Panc1 (cell line): Measurements from ENCODE around the gene HTR2B. TPM values are rescaled to one million over a fixed set of nuclear protein-coding genes. Genes with fewer than 3 reads are reported as not detected.

Source experiments
- ATAC-seq: fragments of 200-7000 bp; cut with Tn5 transposase; 2 replicates; pipeline ENCODE4 v1.9.1; 2020; ENCODE audit warnings: mild to moderate bottlenecking, moderate library complexity
- BruUV-seq: library from RNA; stranded (reverse); fragments of 400-500 nt; replicated peaks from 2 replicates; lab custom pipeline; 2021; lab: Mats Ljungman, UMichigan
- CTCF ChIA-PET: fragments of 300-600 bp; sonication (Branson Sonifier 250); formaldehyde crosslinking; loops from one replicate; lab custom pipeline; 2022; ENCODE audit warnings: antibody characterized with exemption; lab: Charles Lee
- POLR2A ChIA-PET: fragments of 300-600 bp; sonication (Branson Sonifier 250); formaldehyde crosslinking; loops from one replicate; lab custom pipeline; 2022; ENCODE audit warnings: antibody characterized with exemption; lab: Charles Lee
- DNase-seq: peaks from one replicate; pipeline ENCODE4 v3.0.0-alpha.2; 2010; ENCODE audit warnings: low read depth, low spot score
- H3K27ac ChIP-seq: 2 replicates; pipeline ENCODE4 v1.5.1; 2011; ENCODE audit warnings: mild to moderate bottlenecking, low read length, inconsistent platforms
- H3K27me3 ChIP-seq: fragments of 200-500 bp; sonication (Bioruptor generic); 2 replicates; pipeline ENCODE4 v1.6.0; 2014; ENCODE audit warnings: low read length, inconsistent platforms; ENCODE audit not compliant: control insufficient read depth, insufficient read depth
- H3K36me3 ChIP-seq: fragments of 200-500 bp; sonication (Bioruptor generic); 2 replicates; pipeline ENCODE4 v1.5.1; 2014; ENCODE audit warnings: inconsistent platforms, mild to moderate bottlenecking, low read length, moderate library complexity; ENCODE audit not compliant: control insufficient read depth, insufficient read depth
- H3K4me1 ChIP-seq: 2 replicates; pipeline ENCODE4 v1.5.1; 2011; ENCODE audit warnings: inconsistent platforms, mild to moderate bottlenecking, low read length, moderate library complexity; ENCODE audit not compliant: control insufficient read depth, insufficient read depth
- H3K4me3 ChIP-seq, 2 experiments: 2 replicates each; pipeline ENCODE4 v1.5.1; 2011 to 2012; ENCODE audit warnings: low read depth in 2 of 2, low read length in 2 of 2, mild to moderate bottlenecking in 2 of 2, inconsistent platforms in 1 of 2, moderate library complexity in 1 of 2
- H3K9me3 ChIP-seq: fragments of 200-500 bp; sonication (Bioruptor generic); 2 replicates; pipeline ENCODE4 v1.5.1; 2014; ENCODE audit warnings: low read depth, mild to moderate bottlenecking, inconsistent platforms, low read length, moderate library complexity; ENCODE audit not compliant: control insufficient read depth, insufficient read depth
- POLR2AphosphoS5 ChIP-seq: IDR thresholded peaks from 2 replicates; pipeline ENCODE4 v1.6.1; 2012; ENCODE audit warnings: mild to moderate bottlenecking, low read depth, low read length, moderate library complexity
- SIN3A ChIP-seq: IDR thresholded peaks from 2 replicates; pipeline ENCODE4 v1.6.1; 2012; ENCODE audit warnings: low read depth, mild to moderate bottlenecking, low read length, moderate library complexity, borderline replicate concordance; ENCODE audit not compliant: insufficient read depth
- TCF7L2 ChIP-seq: IDR thresholded peaks from 2 replicates; pipeline ENCODE4 v1.6.1; 2011; ENCODE audit warnings: mild to moderate bottlenecking, low read depth, low read length, inconsistent platforms
- in situ Hi-C: cut with HindIII; loops from 2 replicates; pipeline ENCODE4 v1.10.0; 2016; ENCODE audit warnings: low sequenced_read_pairs, low pct_unique_long_range_greater_than_20kb
- intact Hi-C: fragments of 100-400 bp; cut with micrococcal nuclease; formaldehyde crosslinking; loops from one replicate; pipeline ENCODE4 v1.10.0; 2022; ENCODE audit not compliant: unreplicated experiment
- total RNA-seq: library from RNA; stranded (reverse); gene quantifications from one replicate; pipeline ENCODE4 v1.2.1, GENCODE V29; 2021; ENCODE audit not compliant: unreplicated experiment
- TF ChIP-seq, protein P1 (sequence below): fragments of 450-650 bp; IDR thresholded peaks from 2 replicates; pipeline ENCODE4 v1.5.1; 2017; ENCODE audit warnings: mild to moderate bottlenecking
- TF ChIP-seq, protein P2 (sequence below), 2 experiments: IDR thresholded peaks; 2 replicates each; pipeline ENCODE4 v1.6.1; 2011 to 2012; ENCODE audit warnings: low read depth in 2 of 2, control low read depth in 1 of 2, low read length in 1 of 2, mild to moderate bottlenecking in 1 of 2, moderate library complexity in 1 of 2; ENCODE audit not compliant: insufficient read depth in 1 of 2

The HTR2B gene
- total RNA-seq, 1 experiment from 2014 or later, result not detected

DNA sequence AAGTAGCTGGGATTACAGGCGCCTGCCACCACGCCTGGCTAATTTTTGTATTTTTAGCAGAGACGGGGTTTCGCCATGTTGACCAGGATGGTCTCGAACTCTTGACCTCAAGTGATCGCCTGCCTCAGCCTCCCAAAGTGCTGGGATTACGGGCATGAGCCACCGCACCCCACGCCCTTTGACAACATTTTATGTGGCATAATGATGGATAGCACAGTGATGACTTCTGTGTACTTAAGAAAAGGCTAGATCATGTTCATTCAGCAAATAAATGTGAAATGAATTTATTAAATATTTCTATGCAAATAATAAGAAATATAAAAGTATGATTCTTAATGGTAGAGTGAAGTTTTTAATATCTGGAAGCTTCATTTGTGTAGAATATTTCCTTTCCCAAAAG, 2.6 kb upstream of the HTR2B start:
- DNase-seq (no peak), ATAC-seq (no peak)
- no peak overlapping the region for H3K4me3 ChIP-seq
- in situ Hi-C loops, result no loop called here
- BruUV-seq, result no TSS peak
- no peaks in the 10 kb centered on the region for H3K36me3 ChIP-seq
- TF ChIP-seq POLR2AphosphoS5 (no peak), TCF7L2 (no peak), SIN3A (no peak)
- TF ChIP-seq, protein P1, sequence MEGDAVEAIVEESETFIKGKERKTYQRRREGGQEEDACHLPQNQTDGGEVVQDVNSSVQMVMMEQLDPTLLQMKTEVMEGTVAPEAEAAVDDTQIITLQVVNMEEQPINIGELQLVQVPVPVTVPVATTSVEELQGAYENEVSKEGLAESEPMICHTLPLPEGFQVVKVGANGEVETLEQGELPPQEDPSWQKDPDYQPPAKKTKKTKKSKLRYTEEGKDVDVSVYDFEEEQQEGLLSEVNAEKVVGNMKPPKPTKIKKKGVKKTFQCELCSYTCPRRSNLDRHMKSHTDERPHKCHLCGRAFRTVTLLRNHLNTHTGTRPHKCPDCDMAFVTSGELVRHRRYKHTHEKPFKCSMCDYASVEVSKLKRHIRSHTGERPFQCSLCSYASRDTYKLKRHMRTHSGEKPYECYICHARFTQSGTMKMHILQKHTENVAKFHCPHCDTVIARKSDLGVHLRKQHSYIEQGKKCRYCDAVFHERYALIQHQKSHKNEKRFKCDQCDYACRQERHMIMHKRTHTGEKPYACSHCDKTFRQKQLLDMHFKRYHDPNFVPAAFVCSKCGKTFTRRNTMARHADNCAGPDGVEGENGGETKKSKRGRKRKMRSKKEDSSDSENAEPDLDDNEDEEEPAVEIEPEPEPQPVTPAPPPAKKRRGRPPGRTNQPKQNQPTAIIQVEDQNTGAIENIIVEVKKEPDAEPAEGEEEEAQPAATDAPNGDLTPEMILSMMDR, result no peak
- TF ChIP-seq, protein P2, sequence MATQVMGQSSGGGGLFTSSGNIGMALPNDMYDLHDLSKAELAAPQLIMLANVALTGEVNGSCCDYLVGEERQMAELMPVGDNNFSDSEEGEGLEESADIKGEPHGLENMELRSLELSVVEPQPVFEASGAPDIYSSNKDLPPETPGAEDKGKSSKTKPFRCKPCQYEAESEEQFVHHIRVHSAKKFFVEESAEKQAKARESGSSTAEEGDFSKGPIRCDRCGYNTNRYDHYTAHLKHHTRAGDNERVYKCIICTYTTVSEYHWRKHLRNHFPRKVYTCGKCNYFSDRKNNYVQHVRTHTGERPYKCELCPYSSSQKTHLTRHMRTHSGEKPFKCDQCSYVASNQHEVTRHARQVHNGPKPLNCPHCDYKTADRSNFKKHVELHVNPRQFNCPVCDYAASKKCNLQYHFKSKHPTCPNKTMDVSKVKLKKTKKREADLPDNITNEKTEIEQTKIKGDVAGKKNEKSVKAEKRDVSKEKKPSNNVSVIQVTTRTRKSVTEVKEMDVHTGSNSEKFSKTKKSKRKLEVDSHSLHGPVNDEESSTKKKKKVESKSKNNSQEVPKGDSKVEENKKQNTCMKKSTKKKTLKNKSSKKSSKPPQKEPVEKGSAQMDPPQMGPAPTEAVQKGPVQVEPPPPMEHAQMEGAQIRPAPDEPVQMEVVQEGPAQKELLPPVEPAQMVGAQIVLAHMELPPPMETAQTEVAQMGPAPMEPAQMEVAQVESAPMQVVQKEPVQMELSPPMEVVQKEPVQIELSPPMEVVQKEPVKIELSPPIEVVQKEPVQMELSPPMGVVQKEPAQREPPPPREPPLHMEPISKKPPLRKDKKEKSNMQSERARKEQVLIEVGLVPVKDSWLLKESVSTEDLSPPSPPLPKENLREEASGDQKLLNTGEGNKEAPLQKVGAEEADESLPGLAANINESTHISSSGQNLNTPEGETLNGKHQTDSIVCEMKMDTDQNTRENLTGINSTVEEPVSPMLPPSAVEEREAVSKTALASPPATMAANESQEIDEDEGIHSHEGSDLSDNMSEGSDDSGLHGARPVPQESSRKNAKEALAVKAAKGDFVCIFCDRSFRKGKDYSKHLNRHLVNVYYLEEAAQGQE (IDR thresholded peaks at IDR 0.05; ENCODE audit: insufficient read depth in 1 of 2, low read depth in 2 of 2, low read length in 1 of 2), result no peak
- ChIA-PET CTCF (no interaction called here), POLR2A (no interaction called here)
- no peaks in the 10 kb centered on the region for H3K27me3 ChIP-seq
- H3K4me1 ChIP-seq, result peaks cover 11% of the 10 kb centered on the region
- no peak overlapping the region for H3K27ac ChIP-seq
- no peaks in the 10 kb centered on the region for H3K9me3 ChIP-seq
- intact Hi-C loops, result no loop called here

DNA sequence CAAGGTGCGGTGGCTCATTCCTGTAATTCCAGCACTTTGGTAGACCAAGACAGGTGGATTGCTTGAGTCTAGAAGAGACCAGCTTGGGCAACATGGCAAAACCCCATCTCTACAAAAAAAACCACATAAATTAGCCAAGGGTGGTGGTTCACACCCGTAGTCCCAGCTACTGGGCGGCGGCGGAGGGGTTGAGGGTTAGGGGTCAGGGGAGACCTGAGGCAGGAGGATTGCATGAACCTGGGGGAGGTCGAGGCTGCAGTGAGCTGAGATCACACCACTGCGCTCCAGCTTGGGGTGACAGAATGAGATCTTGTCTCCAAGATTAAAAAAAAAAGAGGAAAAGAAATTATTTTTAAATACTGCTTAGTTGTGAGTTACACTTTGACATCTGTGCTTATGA, 1.3 kb upstream of the HTR2B start:
- ChIA-PET CTCF (no interaction called here), POLR2A (no interaction called here)
- ATAC-seq (no peak), DNase-seq (no peak)
- no peaks in the 10 kb centered on the region for H3K36me3 ChIP-seq
- intact Hi-C loops, result no loop called here
- in situ Hi-C loops, result no loop called here
- H3K27ac ChIP-seq, result no peak overlapping the region
- H3K27me3 ChIP-seq, result no peaks in the 10 kb centered on the region
- BruUV-seq, result no TSS peak
- H3K4me3 ChIP-seq, result no peak overlapping the region
- TF ChIP-seq TCF7L2 (no peak), SIN3A (no peak), POLR2AphosphoS5 (no peak)
- TF ChIP-seq, protein P2 (IDR thresholded peaks at IDR 0.05; ENCODE audit: insufficient read depth in 1 of 2, low read depth in 2 of 2, low read length in 1 of 2), result no peak
- TF ChIP-seq, protein P1, result no peak
- H3K4me1 ChIP-seq, result peaks cover 11% of the 10 kb centered on the region
- H3K9me3 ChIP-seq, result no peaks in the 10 kb centered on the region
